HG03060 (cell line): ENCODE measurements around the gene NPHP3.
A peak's percentile ranks its signal among the peaks of the same experiment; 100 is the strongest.
"Not testable (repeated sequence)": the region's sequence is repeated elsewhere in the genome, so short reads cannot be mapped to it uniquely, and the experiment has no call there.

ENCODE experiments used
- ATAC-seq: cut with Tn5 transposase; IDR thresholded peaks from one replicate; pipeline ENCODE4 v1.9.1; 2021; ENCODE audit warnings: low read depth, moderate number of reproducible peaks; ENCODE audit not compliant: unreplicated experiment

NPHP3 gene, protein sequence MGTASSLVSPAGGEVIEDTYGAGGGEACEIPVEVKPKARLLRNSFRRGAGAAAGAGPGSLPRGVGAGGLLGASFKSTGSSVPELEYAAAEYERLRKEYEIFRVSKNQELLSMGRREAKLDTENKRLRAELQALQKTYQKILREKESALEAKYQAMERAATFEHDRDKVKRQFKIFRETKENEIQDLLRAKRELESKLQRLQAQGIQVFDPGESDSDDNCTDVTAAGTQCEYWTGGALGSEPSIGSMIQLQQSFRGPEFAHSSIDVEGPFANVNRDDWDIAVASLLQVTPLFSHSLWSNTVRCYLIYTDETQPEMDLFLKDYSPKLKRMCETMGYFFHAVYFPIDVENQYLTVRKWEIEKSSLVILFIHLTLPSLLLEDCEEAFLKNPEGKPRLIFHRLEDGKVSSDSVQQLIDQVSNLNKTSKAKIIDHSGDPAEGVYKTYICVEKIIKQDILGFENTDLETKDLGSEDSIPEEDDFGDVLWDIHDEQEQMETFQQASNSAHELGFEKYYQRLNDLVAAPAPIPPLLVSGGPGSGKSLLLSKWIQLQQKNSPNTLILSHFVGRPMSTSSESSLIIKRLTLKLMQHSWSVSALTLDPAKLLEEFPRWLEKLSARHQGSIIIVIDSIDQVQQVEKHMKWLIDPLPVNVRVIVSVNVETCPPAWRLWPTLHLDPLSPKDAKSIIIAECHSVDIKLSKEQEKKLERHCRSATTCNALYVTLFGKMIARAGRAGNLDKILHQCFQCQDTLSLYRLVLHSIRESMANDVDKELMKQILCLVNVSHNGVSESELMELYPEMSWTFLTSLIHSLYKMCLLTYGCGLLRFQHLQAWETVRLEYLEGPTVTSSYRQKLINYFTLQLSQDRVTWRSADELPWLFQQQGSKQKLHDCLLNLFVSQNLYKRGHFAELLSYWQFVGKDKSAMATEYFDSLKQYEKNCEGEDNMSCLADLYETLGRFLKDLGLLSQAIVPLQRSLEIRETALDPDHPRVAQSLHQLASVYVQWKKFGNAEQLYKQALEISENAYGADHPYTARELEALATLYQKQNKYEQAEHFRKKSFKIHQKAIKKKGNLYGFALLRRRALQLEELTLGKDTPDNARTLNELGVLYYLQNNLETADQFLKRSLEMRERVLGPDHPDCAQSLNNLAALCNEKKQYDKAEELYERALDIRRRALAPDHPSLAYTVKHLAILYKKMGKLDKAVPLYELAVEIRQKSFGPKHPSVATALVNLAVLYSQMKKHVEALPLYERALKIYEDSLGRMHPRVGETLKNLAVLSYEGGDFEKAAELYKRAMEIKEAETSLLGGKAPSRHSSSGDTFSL (N-terminal part only)

DNA sequence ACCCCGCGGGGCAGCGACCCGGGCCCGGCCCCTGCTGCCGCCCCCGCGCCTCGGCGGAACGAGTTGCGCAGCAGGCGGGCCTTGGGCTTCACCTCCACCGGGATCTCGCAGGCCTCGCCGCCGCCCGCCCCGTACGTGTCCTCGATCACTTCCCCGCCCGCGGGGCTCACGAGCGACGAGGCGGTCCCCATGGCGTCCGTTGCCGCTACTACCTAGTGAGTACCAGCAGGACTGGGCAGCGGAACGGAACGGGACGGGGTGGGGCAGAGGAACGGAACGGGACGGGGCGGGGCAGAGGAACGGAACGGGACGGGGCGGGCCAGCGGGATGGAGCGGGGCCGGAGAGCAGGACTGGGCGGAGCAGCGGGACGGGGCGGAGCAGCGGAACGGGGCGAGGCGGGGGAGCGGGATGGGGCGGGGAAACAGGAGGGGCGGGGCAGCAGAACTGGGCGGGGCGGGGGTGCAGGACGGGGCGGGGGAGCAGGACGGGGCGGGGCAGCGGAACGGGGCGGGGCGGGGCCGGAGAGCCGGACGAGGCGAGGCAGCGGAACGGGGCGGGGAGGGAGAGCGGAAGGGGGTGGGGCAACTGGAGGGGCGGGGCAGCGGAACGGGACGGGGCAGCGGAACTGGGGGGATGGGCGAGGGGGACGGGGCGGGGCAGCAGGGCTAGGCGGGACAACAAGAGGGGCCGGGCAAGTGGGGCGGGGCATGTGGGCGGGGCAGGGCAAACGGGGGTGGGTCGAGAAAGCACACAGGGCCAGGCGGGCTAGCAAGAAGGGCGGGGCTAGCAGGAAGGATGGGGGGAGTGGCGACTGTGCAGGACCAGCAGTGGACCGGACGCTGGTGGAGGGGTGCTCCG lies at the start of gene NPHP3:
Gene NPHP3, minus strand, starts transcription at position 245 of the 859 bp plus-strand sequence. Its CDS starts 54 bp downstream, at position 191.
- ATAC-seq, result peak; percentile 45

DNA sequence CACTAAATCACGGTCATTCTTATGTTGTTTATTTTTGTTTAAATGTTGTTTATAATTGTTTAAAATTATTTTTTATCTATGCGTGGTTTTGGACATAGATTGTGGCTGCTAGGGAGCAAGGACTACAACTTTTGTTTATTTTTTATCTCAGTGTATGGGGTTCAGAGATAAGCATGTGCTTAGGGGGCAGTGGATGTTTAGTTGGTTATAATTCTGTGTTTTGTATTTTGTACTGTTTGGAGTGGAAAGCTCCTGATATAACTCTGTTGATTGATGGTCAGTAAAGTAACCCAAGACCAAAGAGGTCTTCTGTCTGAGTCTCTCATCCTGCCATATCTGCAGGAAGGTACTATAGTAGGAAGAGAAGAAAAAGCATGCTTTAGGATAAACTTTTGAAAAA lies 36.5 kb upstream of the NPHP3 start:
- ATAC-seq, result no peak

DNA sequence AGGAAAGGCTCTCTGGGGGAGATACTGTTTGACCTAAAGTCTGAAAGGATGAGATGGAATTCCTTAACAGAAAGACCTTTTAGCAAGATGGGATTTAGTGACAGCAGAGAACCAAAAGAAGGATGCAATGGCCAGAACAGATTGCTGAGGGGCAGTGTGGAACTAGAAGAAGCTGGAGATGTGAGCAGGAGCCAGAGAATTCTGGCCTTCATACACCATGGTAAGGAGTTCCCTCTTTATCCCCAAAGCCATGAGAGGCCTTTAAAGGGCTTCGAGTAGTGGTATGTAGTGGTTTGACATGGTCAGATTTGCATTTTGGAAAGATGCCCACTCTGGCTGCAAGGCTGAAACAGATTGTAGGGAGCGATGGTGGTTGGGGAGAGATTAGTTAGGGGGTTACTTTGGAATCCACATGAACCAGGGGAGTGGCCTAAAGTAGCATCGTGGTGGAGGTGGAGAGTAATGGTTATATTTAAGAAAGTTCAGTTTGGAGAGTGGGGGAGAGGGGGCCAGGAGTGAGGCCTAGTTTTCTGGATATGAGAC lies 34.0 kb upstream of the NPHP3 start:
- ATAC-seq, result no peak

DNA sequence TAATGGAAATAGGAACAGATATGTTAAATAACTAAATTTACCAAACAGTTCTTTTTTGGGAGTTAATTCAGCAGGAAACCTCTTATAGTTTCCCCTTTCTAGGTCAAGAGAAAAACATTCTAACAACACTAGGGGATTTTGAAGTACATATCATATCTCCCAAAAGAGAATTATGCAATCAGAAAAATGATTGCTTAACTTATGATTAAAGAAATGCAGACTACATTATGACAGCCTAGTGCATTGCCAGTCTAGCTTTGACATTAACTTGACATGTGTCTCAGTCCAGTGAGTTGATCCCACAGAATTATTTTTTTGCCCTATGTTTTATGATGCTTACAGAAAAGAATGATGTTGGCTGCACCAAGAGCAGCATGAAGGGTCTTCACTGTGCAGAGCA lies 31.7 kb upstream of the NPHP3 start:
- no peak for ATAC-seq

DNA sequence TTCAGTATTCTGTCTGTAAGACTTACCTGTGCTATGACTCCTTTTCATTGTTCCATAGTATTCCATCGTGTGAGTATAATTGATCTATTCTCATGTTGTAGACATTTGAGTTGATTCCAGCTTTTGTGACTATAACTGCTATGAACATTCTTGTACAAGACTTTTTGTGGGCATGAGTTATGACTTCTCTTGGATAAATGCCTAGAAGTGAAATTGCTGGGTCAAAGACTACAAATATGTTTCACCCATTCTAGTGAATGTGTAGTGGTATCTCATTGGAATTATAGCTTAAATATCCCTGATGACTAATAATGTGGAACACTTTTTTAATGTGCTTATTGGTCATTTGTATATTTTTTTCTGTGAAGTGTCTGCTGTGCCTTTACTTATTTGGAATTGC lies 27.6 kb upstream of the NPHP3 start:
- no peak for ATAC-seq

DNA sequence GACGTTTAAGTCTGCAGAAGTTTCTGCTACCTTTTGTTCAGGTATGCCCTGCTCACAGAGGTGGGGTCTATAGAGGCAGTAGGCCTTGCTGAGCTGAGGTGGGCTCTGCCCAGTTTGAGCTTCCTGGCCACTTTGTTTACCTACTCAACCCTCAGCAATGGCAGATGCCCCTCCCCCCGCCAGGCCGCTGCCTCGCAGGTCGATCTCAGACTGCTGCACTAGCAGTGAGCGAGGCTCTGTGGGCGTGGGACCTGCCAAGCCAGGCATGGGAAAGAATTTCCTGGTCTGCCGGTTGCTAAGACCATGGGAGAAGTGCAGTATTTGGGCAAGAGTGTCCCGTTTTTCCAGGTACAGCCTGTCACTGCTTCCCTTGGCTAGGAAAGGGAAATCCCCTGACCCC lies 24.5 kb upstream of the NPHP3 start:
- ATAC-seq, result not testable (repeated sequence)

DNA sequence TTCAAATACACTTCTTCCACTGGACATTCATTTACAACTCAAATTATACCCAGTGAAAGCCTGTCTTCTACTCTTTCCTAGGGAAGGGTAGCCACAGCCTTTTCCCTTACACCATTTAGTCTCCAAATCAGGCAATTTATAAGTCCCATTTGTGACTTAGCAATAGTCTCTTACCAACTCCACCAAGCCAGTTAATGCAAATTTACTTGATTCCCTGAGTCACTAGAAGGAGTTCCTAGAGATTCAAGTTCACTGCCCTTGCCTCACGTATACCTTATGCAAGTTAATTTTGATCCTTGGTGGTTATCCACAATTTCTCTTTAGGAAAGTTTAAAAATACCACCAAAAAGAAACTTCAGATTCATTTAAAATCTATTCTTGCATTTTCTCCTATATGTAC lies 16.1 kb upstream of the NPHP3 start:
- no peak for ATAC-seq

DNA sequence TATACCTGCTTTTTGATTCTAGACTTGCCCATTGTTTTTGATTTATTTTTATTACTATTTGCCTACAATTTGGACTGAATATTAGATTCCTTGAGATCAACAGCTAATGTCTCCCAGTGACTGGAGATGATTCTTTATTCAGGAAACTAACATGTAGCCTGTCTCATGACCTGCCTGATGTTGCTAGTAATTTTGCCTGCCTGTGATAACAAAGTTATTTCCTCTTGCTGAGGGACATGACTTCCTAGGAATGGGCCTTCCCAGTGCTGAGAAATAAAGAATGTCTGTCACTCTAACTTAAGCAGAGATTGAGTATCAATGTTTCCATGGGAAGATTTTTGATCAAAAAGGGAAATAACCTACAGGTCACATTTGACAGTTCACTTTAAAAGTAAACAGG lies 13.4 kb upstream of the NPHP3 start:
- no peak for ATAC-seq

DNA sequence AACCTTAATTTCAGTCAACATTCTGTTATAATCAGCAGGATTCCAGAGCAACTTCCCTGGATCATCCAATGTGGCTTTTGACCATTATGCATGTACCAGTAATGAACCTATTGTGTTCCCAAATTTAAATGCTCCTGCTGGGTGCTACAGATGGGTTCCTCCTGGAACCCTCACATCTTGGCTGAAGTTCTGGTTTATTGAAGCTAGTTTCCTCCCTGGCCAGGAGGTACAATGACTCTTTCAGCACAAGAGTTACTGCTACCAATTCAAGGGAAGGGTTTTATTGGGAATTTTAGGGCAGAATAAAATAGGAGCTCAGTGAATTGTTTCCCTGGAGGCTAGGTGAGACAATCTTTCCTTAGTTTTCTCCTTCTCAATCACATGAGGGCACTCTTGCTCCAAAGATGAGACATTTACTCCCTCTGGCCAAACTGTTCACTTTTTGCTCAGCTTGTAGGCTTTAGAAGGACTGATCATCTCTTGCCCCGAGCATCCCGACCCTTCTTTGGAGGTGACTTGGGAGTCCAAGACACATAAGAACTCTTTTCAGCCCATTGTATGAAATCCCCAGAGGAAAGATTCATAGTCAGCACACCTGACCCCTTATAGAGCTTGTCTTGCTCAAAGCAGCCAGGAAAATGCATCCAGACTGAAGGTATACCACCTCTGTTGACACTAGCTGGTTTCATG lies 8.8 kb upstream of the NPHP3 start:
- ATAC-seq, result no peak

DNA sequence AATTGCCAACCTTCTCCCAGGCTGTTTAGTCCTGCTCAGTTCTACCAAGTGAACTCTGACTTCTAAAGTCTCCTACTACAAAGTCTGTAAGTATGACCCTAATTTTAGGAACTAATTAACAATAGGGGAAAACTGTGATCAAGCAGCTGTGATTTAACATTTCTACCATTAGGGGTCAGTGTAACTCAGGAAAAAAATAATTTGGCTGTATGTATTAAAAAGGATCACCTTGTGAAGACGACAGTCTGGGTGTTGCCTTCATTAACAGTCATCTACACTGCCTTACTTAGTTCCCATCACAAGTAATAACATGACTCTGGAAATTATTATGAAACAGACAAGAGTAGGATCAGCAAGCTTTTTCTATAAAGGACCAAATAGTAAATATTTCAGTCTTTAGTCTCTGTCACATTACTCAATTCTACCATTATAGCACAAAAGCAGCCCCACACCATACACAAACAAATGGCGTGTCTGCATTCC lies 4.2 kb upstream of the NPHP3 start:
- no peak for ATAC-seq

DNA sequence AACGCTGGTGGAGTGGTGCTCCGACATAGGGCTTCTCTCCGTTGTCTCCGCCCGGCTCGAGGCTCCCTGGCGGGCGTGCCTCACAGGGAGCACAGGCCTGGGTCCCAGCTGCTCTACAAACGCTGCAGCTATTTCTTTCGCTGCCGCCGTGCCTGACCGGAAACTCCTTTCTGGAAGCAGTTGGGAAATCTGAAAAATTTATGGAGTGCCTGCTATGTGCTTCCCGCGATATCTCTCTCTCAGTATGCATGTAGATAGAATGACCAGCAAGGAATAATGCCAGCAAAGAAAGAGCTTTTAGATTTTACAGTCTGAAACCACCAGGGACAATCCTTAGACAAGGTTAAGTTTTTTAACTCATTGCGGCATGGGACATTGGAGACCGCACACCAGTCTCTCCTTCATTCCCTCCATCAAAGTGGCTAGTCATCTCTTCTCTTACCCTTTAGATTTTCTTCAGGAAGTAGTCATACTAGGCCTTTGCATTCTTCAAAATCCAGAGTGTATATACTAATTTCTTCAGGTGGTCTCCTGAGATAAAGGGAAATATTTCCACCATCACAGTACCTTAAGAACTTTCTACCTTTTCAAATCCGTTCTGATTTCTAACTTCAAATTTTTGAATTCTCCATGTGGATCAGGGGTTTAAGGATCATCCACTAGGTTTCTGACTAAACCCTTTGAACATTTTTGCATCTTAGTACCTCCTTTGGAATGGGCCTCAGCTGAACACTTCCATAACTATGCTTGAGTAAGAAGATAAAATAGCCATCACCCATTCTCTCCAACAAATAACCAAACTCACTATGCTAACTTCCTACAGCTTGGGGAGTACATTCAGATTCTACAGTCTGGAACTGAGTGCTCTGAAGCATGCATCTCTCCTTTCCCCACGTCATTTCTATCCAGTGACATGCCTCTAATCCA lies 1.1 kb upstream of the NPHP3 start:
- ATAC-seq, result no peak

DNA sequence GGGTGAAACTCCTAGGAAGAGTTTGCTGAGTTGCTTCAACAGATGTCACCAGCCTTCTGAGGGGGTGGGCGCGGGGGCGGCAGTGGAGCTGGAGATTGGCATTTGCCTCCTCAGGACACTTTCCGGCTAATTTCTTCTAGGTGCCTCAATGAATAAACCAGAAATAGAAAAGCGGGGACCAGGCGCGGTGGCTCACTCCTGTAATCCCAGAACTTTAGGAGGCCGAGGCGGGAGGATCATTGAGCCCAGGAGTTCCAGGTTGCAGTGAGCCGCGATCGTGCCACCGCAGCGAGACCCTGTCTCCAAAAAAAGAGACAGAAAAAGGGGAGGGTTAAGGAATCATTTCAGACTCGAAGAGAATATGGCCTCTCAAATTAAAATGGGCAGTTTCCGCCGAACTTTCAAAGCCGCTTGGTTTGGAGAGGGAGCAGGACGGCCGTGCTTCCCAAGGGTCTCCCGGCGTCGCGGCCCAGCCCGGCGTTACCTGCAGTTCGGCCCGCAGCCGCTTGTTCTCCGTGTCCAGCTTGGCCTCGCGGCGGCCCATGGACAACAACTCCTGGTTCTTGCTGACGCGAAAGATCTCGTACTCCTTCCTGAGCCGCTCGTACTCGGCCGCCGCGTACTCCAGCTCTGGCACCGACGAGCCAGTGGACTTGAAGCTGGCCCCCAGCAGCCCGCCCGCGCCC lies 587 bp downstream of the NPHP3 start:
- peak; percentile 28 for ATAC-seq

DNA sequence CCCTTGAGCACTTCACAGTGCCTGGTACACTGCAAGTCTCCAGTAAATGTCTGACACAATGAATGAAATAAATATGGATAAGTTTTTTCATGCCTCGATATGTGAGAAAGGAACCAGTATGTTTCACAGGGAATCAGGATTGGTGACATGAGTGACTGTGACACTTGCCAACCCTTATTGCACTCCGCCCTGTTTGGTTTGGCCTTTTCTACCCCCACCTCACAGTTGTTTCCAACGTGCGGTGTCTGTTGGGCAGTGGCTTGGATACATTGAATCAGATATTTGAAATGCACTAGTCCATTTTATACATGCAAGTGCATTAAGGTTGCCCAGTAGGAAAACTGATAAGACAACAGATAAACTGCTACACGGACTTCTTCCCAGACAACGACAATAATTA lies 2.0 kb downstream of the NPHP3 start:
- no peak for ATAC-seq

DNA sequence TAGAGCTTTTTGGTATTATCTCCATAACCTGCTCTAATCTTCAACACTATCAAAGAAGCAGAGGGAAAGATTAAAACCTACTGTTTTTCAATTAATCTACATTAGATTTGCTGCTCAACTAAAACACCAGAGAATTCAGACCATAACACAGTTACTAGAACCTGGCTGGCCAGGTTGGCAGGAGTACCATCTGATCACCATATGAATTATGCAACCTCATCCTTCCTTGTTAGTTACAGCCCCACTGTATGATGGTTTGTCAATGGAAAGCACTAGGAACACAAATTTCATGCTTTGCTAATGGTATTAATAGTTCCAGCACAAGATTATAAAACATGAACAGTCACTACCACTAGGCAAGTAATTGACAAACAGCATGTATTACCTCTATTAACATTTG lies 5.8 kb downstream of the NPHP3 start:
- ATAC-seq, result no peak

DNA sequence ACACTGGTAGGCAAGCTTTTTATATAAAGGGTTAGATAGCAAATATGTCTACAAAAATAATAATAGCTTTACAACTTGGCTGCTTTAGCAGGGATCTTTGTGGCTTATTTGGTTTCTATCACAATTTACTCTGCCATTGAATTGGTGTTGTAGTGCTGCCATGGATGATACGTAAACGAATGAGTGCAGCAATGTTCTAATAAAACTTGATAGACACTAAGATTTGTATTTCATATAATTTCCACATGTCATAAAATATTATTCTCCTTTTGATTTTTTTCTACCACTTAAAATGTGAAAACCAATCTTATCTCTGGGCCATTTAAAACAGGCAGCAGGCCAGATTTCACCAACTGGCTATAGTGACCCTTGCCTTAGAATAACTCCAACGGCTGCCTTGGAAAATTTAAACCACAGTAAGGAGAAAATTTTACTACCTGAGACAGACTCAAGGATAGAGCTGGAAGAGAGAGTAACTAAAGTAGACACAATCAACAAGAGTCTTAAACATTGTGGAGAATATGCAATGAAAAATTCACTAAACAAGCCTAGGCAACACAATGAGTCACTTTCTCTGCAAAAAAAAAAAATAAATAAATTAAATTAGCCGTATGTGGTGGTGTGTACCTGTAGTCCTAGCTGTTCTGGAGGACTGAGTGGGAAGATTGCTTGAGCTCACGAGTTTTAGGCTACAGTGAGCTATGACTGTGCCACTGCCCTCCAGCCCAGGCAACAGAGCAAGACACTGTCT lies 8.1 kb downstream of the NPHP3 start:
- ATAC-seq, result no peak

DNA sequence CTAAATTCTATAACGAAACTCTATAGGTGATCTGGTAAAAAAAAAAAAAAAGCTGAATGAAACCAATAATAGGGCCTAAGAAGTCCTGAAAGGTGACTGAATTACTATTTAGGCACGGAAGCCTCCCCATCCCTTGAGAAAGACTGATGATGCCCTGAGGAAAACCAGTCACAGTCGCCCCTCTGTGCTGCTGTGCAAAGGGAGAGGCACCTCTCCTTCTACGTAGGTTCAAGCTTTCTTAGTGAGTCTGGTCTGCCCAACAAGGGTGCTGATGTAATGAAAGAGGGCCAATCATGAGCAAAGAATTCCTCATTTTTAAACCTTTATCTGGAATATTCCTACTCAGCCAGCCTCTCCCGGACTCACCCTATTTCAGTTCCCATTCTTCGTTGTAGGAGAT lies 11.9 kb downstream of the NPHP3 start:
- no peak for ATAC-seq

DNA sequence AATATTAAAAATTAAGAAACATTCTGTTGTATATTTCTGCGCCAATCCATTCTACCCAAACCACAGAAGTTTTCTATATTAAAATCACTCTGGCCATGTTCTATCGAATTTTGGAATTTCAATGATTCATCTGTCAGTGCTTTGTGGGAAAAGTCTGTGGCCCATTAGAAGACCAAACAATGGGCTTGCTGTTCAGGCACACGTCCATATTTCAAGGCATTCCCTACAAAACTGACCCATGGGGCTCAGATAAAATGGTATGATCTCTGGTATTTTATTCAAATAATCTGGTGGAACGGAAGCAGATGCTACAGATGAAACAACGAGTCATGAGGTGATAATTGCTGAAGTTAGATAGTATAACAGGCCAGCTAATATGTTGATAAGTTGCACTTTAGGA lies 12.4 kb downstream of the NPHP3 start:
- no peak for ATAC-seq
